Measurements from ENCODE around the gene ARHGAP26.

DNA sequence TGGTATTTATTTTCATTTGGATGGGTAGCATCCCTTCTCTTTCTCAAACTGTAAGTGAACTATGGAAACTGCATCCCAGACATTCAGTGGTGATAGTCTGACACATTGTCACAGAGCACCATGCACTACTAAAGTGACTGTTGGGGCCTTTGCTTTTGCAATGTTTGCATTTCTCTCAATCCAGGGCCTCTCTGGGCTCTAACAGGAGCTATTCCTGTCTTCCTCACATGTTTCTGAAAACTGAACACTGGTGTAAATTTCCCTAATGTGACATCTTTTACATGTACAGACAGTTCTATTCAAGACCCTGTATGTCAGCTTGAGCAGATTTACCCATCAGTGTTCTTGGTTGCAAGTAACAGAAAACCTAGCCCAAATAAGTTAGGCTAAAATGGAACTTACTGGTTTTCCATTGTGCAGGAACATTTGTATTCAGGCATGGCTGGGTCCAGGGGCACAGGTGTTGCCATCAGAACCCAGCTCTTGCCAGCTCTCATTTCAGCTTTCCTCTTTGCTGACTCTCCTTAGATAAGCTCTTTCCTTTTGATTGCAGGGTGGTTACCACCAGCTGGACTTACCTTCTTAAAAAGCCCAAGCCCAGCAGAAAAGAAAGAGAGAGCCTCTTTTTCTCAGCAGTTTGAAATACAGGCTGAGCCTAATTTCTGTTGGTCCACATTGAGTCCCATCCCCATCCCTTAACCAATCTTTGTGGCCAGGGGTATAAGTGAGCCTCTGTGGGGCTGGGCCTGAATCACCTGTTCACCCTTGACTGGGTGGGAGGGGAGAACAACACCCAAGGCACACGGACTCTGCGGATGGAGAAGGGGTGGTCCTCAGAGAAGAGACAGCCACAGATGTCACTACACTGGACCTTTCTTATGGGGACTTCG lies 399.0 kb downstream of the ARHGAP26 start:
- TF ChIP-seq, protein P1, sequence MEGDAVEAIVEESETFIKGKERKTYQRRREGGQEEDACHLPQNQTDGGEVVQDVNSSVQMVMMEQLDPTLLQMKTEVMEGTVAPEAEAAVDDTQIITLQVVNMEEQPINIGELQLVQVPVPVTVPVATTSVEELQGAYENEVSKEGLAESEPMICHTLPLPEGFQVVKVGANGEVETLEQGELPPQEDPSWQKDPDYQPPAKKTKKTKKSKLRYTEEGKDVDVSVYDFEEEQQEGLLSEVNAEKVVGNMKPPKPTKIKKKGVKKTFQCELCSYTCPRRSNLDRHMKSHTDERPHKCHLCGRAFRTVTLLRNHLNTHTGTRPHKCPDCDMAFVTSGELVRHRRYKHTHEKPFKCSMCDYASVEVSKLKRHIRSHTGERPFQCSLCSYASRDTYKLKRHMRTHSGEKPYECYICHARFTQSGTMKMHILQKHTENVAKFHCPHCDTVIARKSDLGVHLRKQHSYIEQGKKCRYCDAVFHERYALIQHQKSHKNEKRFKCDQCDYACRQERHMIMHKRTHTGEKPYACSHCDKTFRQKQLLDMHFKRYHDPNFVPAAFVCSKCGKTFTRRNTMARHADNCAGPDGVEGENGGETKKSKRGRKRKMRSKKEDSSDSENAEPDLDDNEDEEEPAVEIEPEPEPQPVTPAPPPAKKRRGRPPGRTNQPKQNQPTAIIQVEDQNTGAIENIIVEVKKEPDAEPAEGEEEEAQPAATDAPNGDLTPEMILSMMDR (IDR thresholded peaks at IDR 0.05) = no peak
- TF ChIP-seq POLR2A (IDR thresholded peaks at IDR 0.05) = no peak
